HL-60 (cell line): ENCODE results near the gene NHSL2.

Experiments used
- DNase-seq, 2 experiments: peaks; one replicate each; pipeline ENCODE4 v3.0.0-alpha.2; 2010 to 2020; ENCODE audit warnings: low read depth in 1 of 2, low spot score in 1 of 2
- H3K27ac ChIP-seq: fragments of 250-450 bp; sonication (Bioruptor Pico); replicated peaks from 2 replicates; pipeline ENCODE4 v1.5.1; 2020; ENCODE audit warnings: mild to moderate bottlenecking, moderate library complexity
- H3K27me3 ChIP-seq: fragments of 250-450 bp; sonication (Bioruptor Pico); 2 replicates; pipeline ENCODE4 v1.5.1; 2021; ENCODE audit warnings: mild to moderate bottlenecking, moderate library complexity; ENCODE audit not compliant: insufficient read depth, poor library complexity, severe bottlenecking
- H3K4me3 ChIP-seq: replicated peaks from 2 replicates; pipeline ENCODE4 v1.5.1; 2011; ENCODE audit warnings: mild to moderate bottlenecking, control low read depth, low read length; ENCODE audit not compliant: insufficient read depth
- GABPA ChIP-seq: IDR thresholded peaks from 2 replicates; pipeline ENCODE4 v1.6.1; 2012; ENCODE audit warnings: low read depth
- POLR2AphosphoS5 ChIP-seq: IDR thresholded peaks from 2 replicates; pipeline ENCODE4 v1.6.1; 2012; ENCODE audit warnings: low read depth
- SPI1 ChIP-seq: IDR thresholded peaks from 2 replicates; pipeline ENCODE4 v1.6.1; 2012; ENCODE audit warnings: low read depth, mild to moderate bottlenecking, borderline replicate concordance
- TF ChIP-seq, protein P1 (sequence below): IDR thresholded peaks from one replicate; pipeline ENCODE4 v1.5.1; 2011; ENCODE audit warnings: low read length, control low read depth, inconsistent platforms; ENCODE audit not compliant: insufficient read depth
- TF ChIP-seq, protein P2 (sequence below): IDR thresholded peaks from 2 replicates; pipeline ENCODE4 v1.6.1; 2012; ENCODE audit warnings: low read depth; ENCODE audit not compliant: insufficient replicate concordance

NHSL2 gene

DNA sequence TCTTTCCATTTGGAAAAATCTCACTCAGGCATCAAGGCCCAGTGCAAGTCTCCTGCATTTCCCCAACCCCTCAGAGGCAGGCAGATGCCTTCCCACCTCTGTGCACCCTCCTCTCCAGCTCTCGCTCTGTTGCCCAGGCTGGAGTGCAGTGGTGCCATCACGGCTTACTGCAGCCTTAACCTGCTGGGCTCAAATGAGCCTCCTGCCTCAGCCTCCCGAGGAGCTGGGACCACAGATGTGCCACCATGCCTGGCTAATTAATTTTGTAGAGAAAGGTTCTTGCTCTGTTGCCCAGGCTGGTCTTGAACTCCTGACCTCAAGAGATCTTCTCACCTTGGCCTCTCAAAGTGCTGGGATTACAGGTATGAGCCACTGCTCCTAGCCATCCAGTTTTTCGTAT is 95.8 kb downstream of the NHSL2 start:
- DNase-seq: no peak
- Histone ChIP-seq H3K4me3 (no peak overlapping the region), H3K27ac (no peak overlapping the region), H3K27me3 (no peaks in the 10 kb centered on the region)
- TF ChIP-seq SPI1 (no peak), GABPA (no peak), POLR2AphosphoS5 (no peak)
- TF ChIP-seq, protein P1, sequence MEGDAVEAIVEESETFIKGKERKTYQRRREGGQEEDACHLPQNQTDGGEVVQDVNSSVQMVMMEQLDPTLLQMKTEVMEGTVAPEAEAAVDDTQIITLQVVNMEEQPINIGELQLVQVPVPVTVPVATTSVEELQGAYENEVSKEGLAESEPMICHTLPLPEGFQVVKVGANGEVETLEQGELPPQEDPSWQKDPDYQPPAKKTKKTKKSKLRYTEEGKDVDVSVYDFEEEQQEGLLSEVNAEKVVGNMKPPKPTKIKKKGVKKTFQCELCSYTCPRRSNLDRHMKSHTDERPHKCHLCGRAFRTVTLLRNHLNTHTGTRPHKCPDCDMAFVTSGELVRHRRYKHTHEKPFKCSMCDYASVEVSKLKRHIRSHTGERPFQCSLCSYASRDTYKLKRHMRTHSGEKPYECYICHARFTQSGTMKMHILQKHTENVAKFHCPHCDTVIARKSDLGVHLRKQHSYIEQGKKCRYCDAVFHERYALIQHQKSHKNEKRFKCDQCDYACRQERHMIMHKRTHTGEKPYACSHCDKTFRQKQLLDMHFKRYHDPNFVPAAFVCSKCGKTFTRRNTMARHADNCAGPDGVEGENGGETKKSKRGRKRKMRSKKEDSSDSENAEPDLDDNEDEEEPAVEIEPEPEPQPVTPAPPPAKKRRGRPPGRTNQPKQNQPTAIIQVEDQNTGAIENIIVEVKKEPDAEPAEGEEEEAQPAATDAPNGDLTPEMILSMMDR: no peak

DNA sequence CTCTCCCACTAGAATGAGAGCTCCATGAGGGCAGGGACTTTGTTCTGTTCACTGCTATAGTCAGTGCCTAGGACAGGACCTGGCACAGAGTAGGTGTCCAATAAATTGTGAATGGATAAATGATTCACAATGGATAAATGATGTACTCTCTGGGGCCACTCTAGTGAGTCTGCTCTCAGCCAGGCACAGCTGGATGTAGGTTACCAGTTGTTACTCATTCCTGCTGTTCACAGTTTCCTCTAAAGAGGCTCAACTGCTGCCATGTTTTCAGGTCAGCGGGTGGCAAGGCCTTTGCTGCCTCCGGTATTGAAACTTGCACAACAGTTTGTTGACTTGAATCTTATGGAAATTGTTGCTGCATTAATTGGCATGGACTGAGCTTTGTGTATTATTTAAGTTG is 99.1 kb downstream of the NHSL2 start:
- no peak for DNase-seq
- TF ChIP-seq SPI1: no peak
- no peak for TF ChIP-seq POLR2AphosphoS5
- TF ChIP-seq, protein P1: no peak
- no peak for TF ChIP-seq GABPA
- TF ChIP-seq, protein P2, sequence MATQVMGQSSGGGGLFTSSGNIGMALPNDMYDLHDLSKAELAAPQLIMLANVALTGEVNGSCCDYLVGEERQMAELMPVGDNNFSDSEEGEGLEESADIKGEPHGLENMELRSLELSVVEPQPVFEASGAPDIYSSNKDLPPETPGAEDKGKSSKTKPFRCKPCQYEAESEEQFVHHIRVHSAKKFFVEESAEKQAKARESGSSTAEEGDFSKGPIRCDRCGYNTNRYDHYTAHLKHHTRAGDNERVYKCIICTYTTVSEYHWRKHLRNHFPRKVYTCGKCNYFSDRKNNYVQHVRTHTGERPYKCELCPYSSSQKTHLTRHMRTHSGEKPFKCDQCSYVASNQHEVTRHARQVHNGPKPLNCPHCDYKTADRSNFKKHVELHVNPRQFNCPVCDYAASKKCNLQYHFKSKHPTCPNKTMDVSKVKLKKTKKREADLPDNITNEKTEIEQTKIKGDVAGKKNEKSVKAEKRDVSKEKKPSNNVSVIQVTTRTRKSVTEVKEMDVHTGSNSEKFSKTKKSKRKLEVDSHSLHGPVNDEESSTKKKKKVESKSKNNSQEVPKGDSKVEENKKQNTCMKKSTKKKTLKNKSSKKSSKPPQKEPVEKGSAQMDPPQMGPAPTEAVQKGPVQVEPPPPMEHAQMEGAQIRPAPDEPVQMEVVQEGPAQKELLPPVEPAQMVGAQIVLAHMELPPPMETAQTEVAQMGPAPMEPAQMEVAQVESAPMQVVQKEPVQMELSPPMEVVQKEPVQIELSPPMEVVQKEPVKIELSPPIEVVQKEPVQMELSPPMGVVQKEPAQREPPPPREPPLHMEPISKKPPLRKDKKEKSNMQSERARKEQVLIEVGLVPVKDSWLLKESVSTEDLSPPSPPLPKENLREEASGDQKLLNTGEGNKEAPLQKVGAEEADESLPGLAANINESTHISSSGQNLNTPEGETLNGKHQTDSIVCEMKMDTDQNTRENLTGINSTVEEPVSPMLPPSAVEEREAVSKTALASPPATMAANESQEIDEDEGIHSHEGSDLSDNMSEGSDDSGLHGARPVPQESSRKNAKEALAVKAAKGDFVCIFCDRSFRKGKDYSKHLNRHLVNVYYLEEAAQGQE: no peak
- no peak overlapping the region for H3K4me3 ChIP-seq
- H3K27me3 ChIP-seq: no peaks in the 10 kb centered on the region
- H3K27ac ChIP-seq: no peak overlapping the region

DNA sequence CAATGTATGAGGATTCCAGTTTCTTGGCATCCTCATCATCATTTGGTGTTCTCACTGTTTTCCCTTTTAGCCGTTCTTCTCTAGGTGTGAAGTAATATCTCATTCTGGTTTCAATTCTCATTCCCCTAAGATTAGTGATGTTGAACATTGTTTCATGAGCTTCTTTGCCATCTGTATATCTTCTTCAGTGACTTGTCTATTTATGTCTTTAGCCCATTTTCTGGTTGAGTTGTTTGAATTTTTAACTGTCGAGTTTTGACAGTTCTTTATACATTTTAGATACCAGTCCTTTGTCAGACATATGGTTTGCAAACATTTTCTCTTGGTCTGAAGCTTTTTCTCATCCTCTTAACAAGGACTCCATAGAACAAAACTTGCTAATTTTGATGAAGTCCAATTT is 101.1 kb downstream of the NHSL2 start:
- H3K27ac ChIP-seq: no peak overlapping the region
- TF ChIP-seq, protein P1: no peak
- TF ChIP-seq SPI1 (no peak), GABPA (no peak), POLR2AphosphoS5 (no peak)
- TF ChIP-seq, protein P2: no peak
- H3K27me3 ChIP-seq: no peaks in the 10 kb centered on the region
- DNase-seq: no peak
- no peak overlapping the region for H3K4me3 ChIP-seq

DNA sequence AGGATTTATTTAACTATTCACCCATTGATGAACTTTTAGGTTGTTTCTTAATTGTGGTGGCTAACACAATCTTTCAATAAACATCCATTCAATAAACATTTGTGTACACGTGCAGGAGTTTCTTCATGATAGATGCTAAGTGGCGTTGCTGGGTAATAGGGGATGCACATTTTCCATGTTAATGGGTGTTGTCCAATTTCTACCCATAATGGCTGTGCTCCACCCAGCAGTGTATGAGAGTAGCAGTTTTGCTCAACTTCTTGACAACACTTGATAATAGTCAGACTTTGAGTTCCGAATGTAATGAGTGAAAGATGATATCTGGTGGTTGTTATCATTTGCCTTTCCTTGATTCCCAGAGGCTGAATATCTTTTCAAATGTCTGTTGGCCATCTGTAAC is 104.7 kb downstream of the NHSL2 start:
- H3K27me3 ChIP-seq: no peaks in the 10 kb centered on the region
- no peak overlapping the region for H3K4me3 ChIP-seq
- no peak for DNase-seq
- no peak overlapping the region for H3K27ac ChIP-seq
- TF ChIP-seq, protein P2: no peak
- no peak for TF ChIP-seq GABPA
- TF ChIP-seq, protein P1: no peak
- TF ChIP-seq SPI1: no peak
- no peak for TF ChIP-seq POLR2AphosphoS5
